ENCODE data around the gene AFF4.

DNA sequence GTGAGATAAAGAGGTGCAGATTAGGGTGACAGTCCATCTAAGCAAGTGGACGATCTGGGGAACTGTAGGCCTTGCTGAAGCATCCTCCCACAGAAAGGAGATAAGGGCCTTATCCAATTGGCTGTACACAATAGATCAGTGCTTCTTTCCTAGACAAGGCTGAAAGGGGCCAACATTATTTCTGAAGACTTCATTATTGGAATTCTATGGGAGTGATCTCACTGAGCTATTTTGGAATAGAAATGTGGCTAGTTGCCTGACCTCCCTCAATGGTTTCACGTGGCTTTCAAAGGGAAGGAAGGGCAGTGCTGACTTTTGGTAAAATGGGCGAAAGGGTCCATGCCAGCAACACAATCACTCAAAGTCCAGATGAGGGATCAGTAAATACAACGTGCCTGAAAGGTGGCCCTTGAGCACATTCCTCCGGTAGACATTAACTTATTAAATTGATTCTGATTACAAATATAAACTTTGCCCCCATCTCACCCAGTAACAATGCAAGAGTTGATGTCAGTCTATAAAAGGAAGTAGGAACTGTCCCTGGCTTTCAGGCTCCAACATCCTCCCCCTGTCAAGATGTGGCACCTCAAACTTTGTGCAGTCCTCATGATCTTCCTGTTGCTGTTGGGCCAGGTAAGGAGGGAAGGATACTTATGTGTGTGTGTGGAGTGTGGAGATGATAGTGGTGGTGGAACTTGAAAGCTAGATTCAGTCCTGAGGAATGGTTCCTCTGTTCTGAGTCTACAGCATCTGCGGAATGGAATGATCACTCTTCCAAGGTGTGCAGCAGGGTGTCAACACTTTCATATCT lies 90.1 kb downstream of the AFF4 start, which contains the start of gene LEAP2:
- TF ChIP-seq POLR2AphosphoS5 (IDR thresholded peaks at IDR 0.05; ENCODE audit: low read depth, low read length) (no peak), FOXP2 (optimal IDR thresholded peaks at IDR 0.05; ENCODE audit: borderline replicate concordance, extremely low read depth, extremely low read length, insufficient read depth) (no peak)

Measured in PFSK-1 (cell line).